Mesenchymal stem cell (in vitro differentiated cells and primary cell): ENCODE data around the gene AHDC1.
"Not testable (repeated sequence)": the region's sequence is repeated elsewhere in the genome, so short reads cannot be mapped to it uniquely, and the experiment has no call there.

Experiments
- DNase-seq: peaks from one replicate; pipeline ENCODE4 v3.0.0-alpha.2; 2013
- H2AFZ ChIP-seq: one replicate; pipeline ENCODE4 v1.6.1; 2013; ENCODE audit warnings: low read depth, mild to moderate bottlenecking, control low read depth, inconsistent platforms, low read length, moderate library complexity
- H2AK5ac ChIP-seq: 2 replicates; pipeline ENCODE4 v1.6.1; 2013; ENCODE audit warnings: low read length, moderate library complexity, mild to moderate bottlenecking, inconsistent platforms; ENCODE audit not compliant: severe bottlenecking
- H2BK120ac ChIP-seq: one replicate; pipeline ENCODE4 v1.6.1; 2013; ENCODE audit warnings: low read depth, mild to moderate bottlenecking, inconsistent platforms, low read length, moderate library complexity
- H2BK12ac ChIP-seq, 2 experiments: one replicate each; pipeline ENCODE4 v1.6.1; 2013; ENCODE audit warnings: inconsistent platforms in 2 of 2, low read length in 2 of 2, mild to moderate bottlenecking in 2 of 2, moderate library complexity in 2 of 2, control low read depth in 1 of 2
- H2BK15ac ChIP-seq: one replicate; pipeline ENCODE4 v1.6.1; 2013; ENCODE audit warnings: mild to moderate bottlenecking, low read depth, inconsistent platforms; ENCODE audit not compliant: poor library complexity, severe bottlenecking
- H2BK5ac ChIP-seq: 2 replicates; pipeline ENCODE4 v1.6.1; 2013; ENCODE audit warnings: low read depth, mild to moderate bottlenecking, low read length, control low read depth, inconsistent platforms; ENCODE audit not compliant: poor library complexity, severe bottlenecking
- H3K14ac ChIP-seq, 2 experiments: one replicate each; pipeline ENCODE4 v1.6.1; 2013; ENCODE audit warnings: inconsistent platforms in 2 of 2, low read length in 2 of 2, control low read depth in 1 of 2, mild to moderate bottlenecking in 1 of 2, moderate library complexity in 1 of 2
- H3K18ac ChIP-seq, 2 experiments: one replicate each; pipeline ENCODE4 v1.6.1; 2013; ENCODE audit warnings: inconsistent platforms in 2 of 2, low read length in 2 of 2, control low read depth in 1 of 2, low read depth in 1 of 2, mild to moderate bottlenecking in 1 of 2
- H3K23ac ChIP-seq, 2 experiments: one replicate each; pipeline ENCODE4 v1.6.1; 2013; ENCODE audit warnings: inconsistent platforms in 2 of 2, low read length in 2 of 2, mild to moderate bottlenecking in 2 of 2, moderate library complexity in 2 of 2, control low read depth in 1 of 2
- H3K27ac ChIP-seq: 2 replicates; pipeline ENCODE4 v1.5.1; 2013; ENCODE audit warnings: mild to moderate bottlenecking, moderate library complexity, low read length, control low read depth, inconsistent platforms; ENCODE audit not compliant: poor library complexity, severe bottlenecking
- H3K27me3 ChIP-seq, 2 experiments: 2 replicates each; pipeline versions ENCODE4 v1.6.1 to v1.7.0; 2013; ENCODE audit warnings: low read length in 2 of 2, mild to moderate bottlenecking in 2 of 2, moderate library complexity in 2 of 2, control low read depth in 1 of 2, inconsistent platforms in 1 of 2; ENCODE audit not compliant: control insufficient read depth in 1 of 2, insufficient read depth in 1 of 2
- H3K36me3 ChIP-seq, 2 experiments: 2 replicates each; pipeline versions ENCODE4 v1.6.1 to v1.7.0; 2013; ENCODE audit warnings: low read length in 2 of 2, control low read depth in 1 of 2, inconsistent platforms in 1 of 2, low read depth in 1 of 2, mild to moderate bottlenecking in 1 of 2; ENCODE audit not compliant: insufficient read depth in 2 of 2, control insufficient read depth in 1 of 2
- H3K4ac ChIP-seq, 2 experiments: one replicate each; pipeline ENCODE4 v1.6.1; 2013; ENCODE audit warnings: inconsistent platforms in 2 of 2, low read length in 2 of 2, mild to moderate bottlenecking in 2 of 2, moderate library complexity in 2 of 2, control low read depth in 1 of 2, low read depth in 1 of 2
- H3K4me1 ChIP-seq: 2 replicates; pipeline ENCODE4 v1.6.1; 2013; ENCODE audit warnings: low read depth, low read length, control low read depth; ENCODE audit not compliant: control insufficient read depth, insufficient read depth
- H3K4me2 ChIP-seq: 2 replicates; pipeline ENCODE4 v1.6.1; 2013; ENCODE audit warnings: low read length, mild to moderate bottlenecking, inconsistent platforms; ENCODE audit not compliant: poor library complexity, severe bottlenecking
- H3K4me3 ChIP-seq, 2 experiments: 2 replicates each; pipeline versions ENCODE4 v1.5.1 to v1.7.0; 2013; ENCODE audit warnings: low read length in 2 of 2, mild to moderate bottlenecking in 2 of 2, control low read depth in 1 of 2, low read depth in 1 of 2; ENCODE audit not compliant: insufficient read depth in 1 of 2
- H3K79me1 ChIP-seq: replicated peaks from 2 replicates; pipeline ENCODE4 v1.6.1; 2013; ENCODE audit warnings: mild to moderate bottlenecking, control low read depth, low read length, inconsistent platforms; ENCODE audit not compliant: poor library complexity, severe bottlenecking
- H3K9ac ChIP-seq: 2 replicates; pipeline ENCODE4 v1.7.0; 2013; ENCODE audit warnings: mild to moderate bottlenecking, low read length, moderate library complexity
- H3K9me3 ChIP-seq: 2 replicates; pipeline ENCODE4 v1.7.0; 2013; ENCODE audit warnings: mild to moderate bottlenecking, low read length; ENCODE audit not compliant: control insufficient read depth
- H4K8ac ChIP-seq: one replicate; pipeline ENCODE4 v1.6.1; 2013; ENCODE audit warnings: inconsistent platforms, mild to moderate bottlenecking, low read length, moderate library complexity
- H4K91ac ChIP-seq: one replicate; pipeline ENCODE4 v1.6.1; 2013; ENCODE audit warnings: mild to moderate bottlenecking, low read length, inconsistent platforms
- WGBS: methylation state at CpG from one replicate; pipeline ENCODE4 v1.1.7; 2013; ENCODE audit warnings: mixed read lengths; 5-methylcytosine and 5-hydroxymethylcytosine counted together

Gene AHDC1

GRCh38 chr1:27640514-27640913 lies 36.6 kb upstream of the AHDC1 start:
- H4K91ac ChIP-seq, H2BK5ac ChIP-seq, H2AK5ac ChIP-seq, H3K4ac ChIP-seq, H3K79me1 ChIP-seq, H2BK12ac ChIP-seq, DNase-seq, H3K9me3 ChIP-seq, H3K9ac ChIP-seq, H3K14ac ChIP-seq, H2AFZ ChIP-seq, H3K18ac ChIP-seq, H3K23ac ChIP-seq, H4K8ac ChIP-seq, H2BK15ac ChIP-seq, H3K4me3 ChIP-seq, H3K4me1 ChIP-seq, H2BK120ac ChIP-seq, H3K27me3 ChIP-seq, H3K4me2 ChIP-seq, H3K36me3 ChIP-seq, H3K27ac ChIP-seq: not testable (repeated sequence)
- WGBS, result 90% methylated on average over 9 of the region's 9 CpGs

DNA sequence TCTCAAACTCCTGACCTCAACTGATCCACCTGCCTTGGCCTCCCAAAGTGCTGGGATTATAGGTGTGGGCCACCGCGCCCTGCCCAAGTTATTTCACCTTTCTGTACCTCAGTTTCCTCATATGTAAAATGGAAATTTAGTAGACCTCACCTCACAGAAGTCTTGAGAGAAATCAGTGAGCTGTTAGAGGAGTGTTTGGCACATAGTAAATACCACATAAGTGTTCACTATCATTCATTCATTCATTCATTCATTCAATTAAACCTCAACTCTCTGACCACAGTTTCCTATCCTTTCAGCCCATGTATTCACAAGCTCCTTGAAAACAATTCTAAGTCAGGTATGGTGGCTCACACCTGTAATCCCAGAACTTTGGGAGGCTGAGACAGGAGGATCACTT lies 34.9 kb upstream of the AHDC1 start:
- no CpG with 5 or more reads among the region's 2 CpGs for WGBS
- Histone ChIP-seq H3K14ac (no peak overlapping the region), H3K36me3 (no peaks in the 10 kb centered on the region)

GRCh38 chr1:27638047-27638734 lies 34.2 kb upstream of the AHDC1 start:
- Histone ChIP-seq H3K9me3 (no peaks in the 10 kb centered on the region), H3K27me3 (peaks cover 13 to 21% of the 10 kb centered on the region in 2 experiments), H3K4ac (no peak overlapping the region), H4K8ac (no peak overlapping the region), H3K4me2 (no peak overlapping the region), H3K4me1 (peaks cover 7% of the 10 kb centered on the region), H3K27ac (no peak overlapping the region), H2BK120ac (no peak overlapping the region), H3K4me3 (no peak overlapping the region), H2AFZ (no peak overlapping the region), H3K23ac (no peak overlapping the region), H4K91ac (no peak overlapping the region), H3K36me3 (no peaks in the 10 kb centered on the region), H3K18ac (no peak overlapping the region), H2AK5ac (no peak overlapping the region), H3K14ac (no peak overlapping the region), H2BK5ac (no peak overlapping the region), H3K9ac (no peak overlapping the region), H2BK12ac (no peak overlapping the region), H2BK15ac (no peak overlapping the region), H3K79me1 (no peaks in the 10 kb centered on the region)
- DNase-seq, result no peak
- 91% methylated on average over 4 of the region's 5 CpGs for WGBS

More for the DNA sequence above, 34.9 kb upstream of the AHDC1 start:
- H3K18ac ChIP-seq, result no peak overlapping the region
- no peak for DNase-seq
- no peaks in the 10 kb centered on the region for H3K79me1 ChIP-seq
- peaks cover 8% of the 10 kb centered on the region for H3K4me1 ChIP-seq
- H3K4me3 ChIP-seq, result no peak overlapping the region
- no peak overlapping the region for H2BK5ac ChIP-seq
- H3K4me2 ChIP-seq, result no peak overlapping the region
- H2BK15ac ChIP-seq, result no peak overlapping the region
- no peaks in the 10 kb centered on the region for H3K9me3 ChIP-seq
- no peak overlapping the region for H3K27ac ChIP-seq
- H3K27me3 ChIP-seq, result peaks cover 9 to 15% of the 10 kb centered on the region in 2 experiments
- no peak overlapping the region for H2BK12ac ChIP-seq
- H4K91ac ChIP-seq, result no peak overlapping the region
- no peak overlapping the region for H3K4ac ChIP-seq
- no peak overlapping the region for H3K9ac ChIP-seq
- H2AFZ ChIP-seq, result no peak overlapping the region
- H4K8ac ChIP-seq, result no peak overlapping the region
- no peak overlapping the region for H3K23ac ChIP-seq
- no peak overlapping the region for H2AK5ac ChIP-seq
- H2BK120ac ChIP-seq, result no peak overlapping the region

DNA sequence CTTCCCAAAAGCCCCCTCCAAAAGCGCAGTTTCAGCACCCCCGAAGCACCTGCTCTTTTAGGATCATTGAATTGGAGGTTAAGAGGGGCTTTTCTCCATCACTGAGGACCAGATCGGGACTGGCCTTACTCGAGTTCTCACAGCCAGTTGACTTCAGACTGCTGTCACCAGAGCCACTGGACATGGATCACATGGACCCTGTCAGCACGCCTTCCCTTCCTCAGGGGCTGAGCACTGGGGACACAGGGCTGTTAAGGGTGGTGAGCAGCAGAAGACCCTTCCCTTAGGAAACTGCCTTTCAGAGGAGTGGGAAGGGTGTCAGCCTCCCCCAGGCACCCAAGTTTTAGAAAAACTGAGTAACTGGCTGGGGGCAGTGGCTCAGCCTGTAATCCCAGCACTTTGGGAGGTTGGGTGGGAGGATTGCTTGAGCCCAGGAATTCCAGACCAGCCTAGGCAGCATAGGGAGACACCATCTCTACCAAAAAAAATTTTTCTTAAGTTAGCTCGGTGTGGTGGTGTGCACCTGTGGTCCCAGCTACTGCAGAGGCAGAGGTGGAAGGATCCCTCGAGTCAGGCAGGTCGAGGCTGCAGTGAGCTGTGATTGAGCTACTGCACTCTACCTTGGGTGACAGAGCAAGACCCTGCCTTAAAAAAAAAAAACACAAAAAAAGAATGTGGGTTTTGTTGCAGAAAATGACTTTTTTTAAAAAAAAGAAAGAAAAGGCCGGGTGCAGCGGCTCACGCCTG lies 31.6 kb upstream of the AHDC1 start:
- Histone ChIP-seq H2BK12ac (no peak overlapping the region), H2BK120ac (no peak overlapping the region), H3K4me2 (no peak overlapping the region), H2BK15ac (no peak overlapping the region), H3K14ac (no peak overlapping the region), H3K4me1 (peaks cover 7% of the 10 kb centered on the region), H3K18ac (no peak overlapping the region), H3K4ac (no peak overlapping the region), H3K9me3 (no peaks in the 10 kb centered on the region), H3K79me1 (no peaks in the 10 kb centered on the region), H3K36me3 (no peaks in the 10 kb centered on the region), H3K9ac (no peak overlapping the region), H2BK5ac (no peak overlapping the region), H4K91ac (no peak overlapping the region), H3K23ac (no peak overlapping the region), H3K27me3 (peaks cover 13 to 31% of the 10 kb centered on the region in 2 experiments), H3K4me3 (no peak overlapping the region), H2AK5ac (no peak overlapping the region), H3K27ac (no peak overlapping the region), H2AFZ (no peak overlapping the region), H4K8ac (no peak overlapping the region)
- 90% methylated on average over 11 of the region's 11 CpGs for whole genome bisulfite sequencing
- DNase-seq, result no peak
